Sigmoid colon (tissue), 7 donors: ENCODE data around the gene IPCEF1. TPM values are rescaled to one million over a fixed set of nuclear protein-coding genes. Genes with fewer than 3 reads are reported as not detected.

Experiments used
- DNase-seq: peaks from one replicate; pipeline ENCODE4 v3.0.0-alpha.2; 2019
- H3K27ac ChIP-seq, 4 donors: fragments of 200-600 bp; sonication (generic); one replicate each; pipeline ENCODE4 v1.5.1; 2016 to 2019; ENCODE audit warnings: mild to moderate bottlenecking in 1 of 4
- H3K27me3 ChIP-seq, 3 donors: fragments of 200-600 bp; sonication (generic); one replicate each; pipeline ENCODE4 v1.5.1; 2019; ENCODE audit warnings: mild to moderate bottlenecking in 1 of 3
- H3K36me3 ChIP-seq, 4 donors: fragments of 200-600 bp; sonication (generic); one replicate each; pipeline ENCODE4 v1.5.1; 2016 to 2019
- H3K4me1 ChIP-seq, 4 donors: fragments of 200-600 bp; sonication (generic); one replicate each; pipeline ENCODE4 v1.5.1; 2017 to 2019
- H3K4me3 ChIP-seq, 4 donors: fragments of 200-600 bp; sonication (generic); one replicate each; pipeline ENCODE4 v1.5.1; 2017 to 2019; ENCODE audit warnings: mild to moderate bottlenecking in 2 of 4, moderate library complexity in 1 of 4
- H3K9me3 ChIP-seq, 4 donors: fragments of 200-600 bp in 3 of 4; sonication (generic) in 3 of 4; one replicate each; pipeline versions ENCODE4 v1.5.1 to v1.6.1; 2013 to 2019
- EP300 ChIP-seq, 4 donors: sonication (generic); formaldehyde crosslinking; IDR thresholded peaks; one replicate each; pipeline ENCODE4 v1.6.1; 2017; ENCODE audit warnings: antibody characterized with exemption in 4 of 4
- POLR2A ChIP-seq, 2 donors: fragments of 450-650 bp; IDR thresholded peaks; one replicate each; pipeline ENCODE4 v1.6.1; 2016; ENCODE audit warnings: antibody characterized with exemption in 2 of 2, mild to moderate bottlenecking in 2 of 2, moderate library complexity in 2 of 2
- POLR2AphosphoS5 ChIP-seq, 4 donors: sonication (generic); formaldehyde crosslinking; IDR thresholded peaks; one replicate each; pipeline ENCODE4 v1.6.1; 2017; ENCODE audit warnings: antibody characterized with exemption in 4 of 4
- WGBS, 2 donors: extraction: QIAGEN DNeasy Blood & Tissue Kit; methylation state at CpG; one replicate each; pipeline ENCODE4 v1.1.7; 2013; 5-methylcytosine and 5-hydroxymethylcytosine counted together
- intact Hi-C: fragments of 100-400 bp; cut with DNase I; formaldehyde crosslinking; loops from one replicate; pipeline ENCODE4 v1.15.1; 2023
- polyA plus RNA-seq, 3 donors: library from polyadenylated mRNA; stranded (reverse); fragments of 200-250 nt; gene quantifications; one replicate each; pipeline ENCODE4 v1.2.3, GENCODE V29; 2013
- total RNA-seq, 4 donors: library from RNA; depleted of rRNA; stranded (reverse); fragments of >200 nt; gene quantifications; one replicate each; pipeline ENCODE4 v1.1.0, GENCODE V29; 2016
- TF ChIP-seq, protein P1 (sequence below), 4 experiments: fragments of 450-650 bp in 3 of 4; fragments of 200-600 bp in 1 of 4; IDR thresholded peaks; one replicate each; pipeline ENCODE4 v1.5.1; 2016 to 2019; ENCODE audit warnings: antibody characterized with exemption in 4 of 4, mild to moderate bottlenecking in 3 of 4, moderate library complexity in 2 of 4
- donor health status: healthy with polysubstance abuse.
- donor health status: Bipolar disorder and iron deficiency.
- donor health status: healthy.

IPCEF1 gene
- total and polyA plus RNA-seq, 7 donors = 0.28 to 5.5 (median 0.71) TPM

DNA sequence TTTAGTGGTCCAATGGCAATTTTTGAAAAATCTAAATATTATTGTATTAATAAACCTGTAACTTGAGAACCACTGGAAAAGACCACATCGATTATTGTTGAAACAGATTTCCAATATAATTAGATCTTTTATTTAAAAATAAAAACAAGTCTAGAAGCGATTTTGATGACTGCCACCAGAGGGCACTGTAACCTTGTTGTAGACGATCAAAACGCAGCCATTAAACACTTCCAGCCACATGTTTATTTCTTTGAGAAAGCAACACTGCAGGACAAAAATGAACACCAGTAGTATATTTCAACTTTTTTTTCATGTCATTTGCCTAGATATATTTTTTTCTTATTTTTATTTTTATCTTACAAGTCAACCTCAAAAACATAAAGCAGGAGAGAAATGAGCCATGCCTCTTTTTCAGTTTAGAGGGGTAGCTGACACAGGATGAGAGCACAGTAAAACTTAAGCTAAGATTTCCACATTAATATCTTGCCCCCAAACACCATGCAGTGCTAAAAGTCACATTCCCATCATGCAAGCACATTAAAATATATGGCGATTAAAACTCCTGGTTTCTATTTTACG is 202.1 kb downstream of the IPCEF1 start:
- TF ChIP-seq, protein P1, sequence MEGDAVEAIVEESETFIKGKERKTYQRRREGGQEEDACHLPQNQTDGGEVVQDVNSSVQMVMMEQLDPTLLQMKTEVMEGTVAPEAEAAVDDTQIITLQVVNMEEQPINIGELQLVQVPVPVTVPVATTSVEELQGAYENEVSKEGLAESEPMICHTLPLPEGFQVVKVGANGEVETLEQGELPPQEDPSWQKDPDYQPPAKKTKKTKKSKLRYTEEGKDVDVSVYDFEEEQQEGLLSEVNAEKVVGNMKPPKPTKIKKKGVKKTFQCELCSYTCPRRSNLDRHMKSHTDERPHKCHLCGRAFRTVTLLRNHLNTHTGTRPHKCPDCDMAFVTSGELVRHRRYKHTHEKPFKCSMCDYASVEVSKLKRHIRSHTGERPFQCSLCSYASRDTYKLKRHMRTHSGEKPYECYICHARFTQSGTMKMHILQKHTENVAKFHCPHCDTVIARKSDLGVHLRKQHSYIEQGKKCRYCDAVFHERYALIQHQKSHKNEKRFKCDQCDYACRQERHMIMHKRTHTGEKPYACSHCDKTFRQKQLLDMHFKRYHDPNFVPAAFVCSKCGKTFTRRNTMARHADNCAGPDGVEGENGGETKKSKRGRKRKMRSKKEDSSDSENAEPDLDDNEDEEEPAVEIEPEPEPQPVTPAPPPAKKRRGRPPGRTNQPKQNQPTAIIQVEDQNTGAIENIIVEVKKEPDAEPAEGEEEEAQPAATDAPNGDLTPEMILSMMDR (IDR thresholded peaks at IDR 0.05) = peak; percentile 38 to 76 (median 67)
- no peak for TF ChIP-seq EP300 (IDR thresholded peaks at IDR 0.05)
- TF ChIP-seq POLR2A (IDR thresholded peaks at IDR 0.05) = no peak
- TF ChIP-seq POLR2AphosphoS5 (IDR thresholded peaks at IDR 0.05) = no peak
- WGBS, 2 donors = 31 to 32% methylated on average over 6 of the region's 6 CpGs
- Histone ChIP-seq H3K27me3 (no peaks in the 10 kb centered on the region), H3K4me3 (no peak overlapping the region), H3K4me1 (peaks cover 0 to 14% (median 9%) of the 10 kb centered on the region in 4 donors), H3K9me3 (no peaks in the 10 kb centered on the region), H3K27ac (no peak overlapping the region), H3K36me3 (no peaks in the 10 kb centered on the region)
- DNase-seq = peak; percentile 76
- intact Hi-C loops = loop anchor here (2.0 to 10.0 kb wide), 5 partner anchors 122 to 653 kb away; no protein-coding TSS in a partner anchor

GRCh38 chr6:154143753-154144152 is 212.8 kb downstream of the IPCEF1 start:
- no peaks in the 10 kb centered on the region for H3K27me3 ChIP-seq
- no peaks in the 10 kb centered on the region for H3K9me3 ChIP-seq
- DNase-seq = no peak
- WGBS, 2 donors = 83 to 94% methylated on average over 1 of the region's 1 CpG
- H3K27ac ChIP-seq = no peak overlapping the region
- H3K4me3 ChIP-seq = no peak overlapping the region
- TF ChIP-seq EP300 (IDR thresholded peaks at IDR 0.05) (no peak), POLR2AphosphoS5 (IDR thresholded peaks at IDR 0.05) (no peak), POLR2A (IDR thresholded peaks at IDR 0.05) (no peak)
- TF ChIP-seq, protein P1 (IDR thresholded peaks at IDR 0.05) = no peak
- no peaks in the 10 kb centered on the region for H3K36me3 ChIP-seq
- no peaks in the 10 kb centered on the region for H3K4me1 ChIP-seq
- intact Hi-C loops = no loop called here

DNA sequence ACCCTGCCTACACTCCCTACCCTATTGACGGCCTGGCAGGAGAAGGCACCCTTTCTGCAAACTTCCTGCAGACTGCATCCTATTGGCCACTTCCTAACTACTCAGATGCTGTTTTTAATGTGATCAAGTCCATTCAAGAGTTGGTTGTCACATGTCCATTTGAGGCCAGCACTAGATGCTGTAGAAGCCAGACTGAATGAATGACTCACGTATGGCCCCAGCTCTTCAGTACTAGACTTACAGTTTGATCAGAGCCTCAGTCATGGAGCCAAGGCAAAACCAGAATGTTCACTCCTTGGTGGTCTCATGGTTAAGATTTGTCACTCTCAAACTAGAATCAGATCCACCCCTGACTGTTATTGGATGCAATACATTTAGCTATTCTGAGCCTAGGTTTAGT is 215.9 kb downstream of the IPCEF1 start:
- no peak overlapping the region for H3K4me3 ChIP-seq
- no peaks in the 10 kb centered on the region for H3K36me3 ChIP-seq
- intact Hi-C loops = no loop called here
- no peak overlapping the region for H3K27ac ChIP-seq
- no peak for DNase-seq
- TF ChIP-seq POLR2A (IDR thresholded peaks at IDR 0.05) = no peak
- TF ChIP-seq, protein P1 (IDR thresholded peaks at IDR 0.05) = no peak
- no peaks in the 10 kb centered on the region for H3K9me3 ChIP-seq
- no peaks in the 10 kb centered on the region for H3K27me3 ChIP-seq
- WGBS, 2 donors = 63 to 89% methylated on average over 2 of the region's 2 CpGs
- H3K4me1 ChIP-seq = no peaks in the 10 kb centered on the region

- DNase-seq = no peak
- 81 to 91% methylated on average over 6 of the region's 6 CpGs for WGBS, 2 donors
- intact Hi-C loops = no loop called here
- Histone ChIP-seq H3K4me1 (no peaks in the 10 kb centered on the region), H3K27me3 (no peaks in the 10 kb centered on the region), H3K36me3 (no peaks in the 10 kb centered on the region), H3K9me3 (no peaks in the 10 kb centered on the region), H3K27ac (no peak overlapping the region), H3K4me3 (no peak overlapping the region)
- TF ChIP-seq POLR2AphosphoS5 (IDR thresholded peaks at IDR 0.05) (no peak), EP300 (IDR thresholded peaks at IDR 0.05) (no peak), POLR2A (IDR thresholded peaks at IDR 0.05) (no peak)
- TF ChIP-seq, protein P1 (IDR thresholded peaks at IDR 0.05) = no peak
These were observed 216.7 kb downstream of the IPCEF1 start for GRCh38 chr6:154139892-154140291.

DNA sequence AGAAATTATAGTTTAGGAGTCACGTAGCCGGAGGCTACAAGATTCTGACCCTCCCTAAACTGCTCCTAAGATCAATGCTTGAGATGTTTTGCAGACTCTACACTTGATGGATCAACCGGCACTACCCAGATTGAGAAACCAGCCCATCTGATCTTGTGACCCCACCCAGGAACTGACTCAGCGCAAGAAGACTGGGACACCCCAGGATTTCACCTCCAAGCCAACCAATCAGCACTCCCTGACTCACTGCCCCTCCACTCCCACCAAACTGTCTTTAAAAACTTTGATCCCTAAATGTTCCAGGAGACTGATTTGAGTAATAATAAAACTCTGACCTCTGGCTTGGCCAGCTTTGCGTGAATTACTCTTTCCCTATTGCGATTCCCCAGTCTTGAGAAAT is 217.8 kb downstream of the IPCEF1 start:
- Histone ChIP-seq H3K27ac (no peak overlapping the region), H3K27me3 (no peaks in the 10 kb centered on the region), H3K9me3 (no peaks in the 10 kb centered on the region), H3K4me3 (no peak overlapping the region), H3K4me1 (no peaks in the 10 kb centered on the region), H3K36me3 (no peaks in the 10 kb centered on the region)
- DNase-seq = no peak
- TF ChIP-seq, protein P1 (IDR thresholded peaks at IDR 0.05) = no peak
- TF ChIP-seq EP300 (IDR thresholded peaks at IDR 0.05) (no peak), POLR2A (IDR thresholded peaks at IDR 0.05) (no peak), POLR2AphosphoS5 (IDR thresholded peaks at IDR 0.05) (no peak)
- intact Hi-C loops = no loop called here
- WGBS, 2 donors = 92 to 95% methylated on average over 6 of the region's 6 CpGs
